Epidermal melanocyte (primary cell): Measurements from ENCODE around the gene FAM222B.
"Not testable (repeated sequence)": the region's sequence is repeated elsewhere in the genome, so short reads cannot be mapped to it uniquely, and the experiment has no call there.

ENCODE experiments used
- DNase-seq: peaks from one replicate; pipeline ENCODE4 v3.0.0; 2011; ENCODE audit warnings: low spot score; ENCODE audit not compliant: insufficient read length

Gene FAM222B

DNA sequence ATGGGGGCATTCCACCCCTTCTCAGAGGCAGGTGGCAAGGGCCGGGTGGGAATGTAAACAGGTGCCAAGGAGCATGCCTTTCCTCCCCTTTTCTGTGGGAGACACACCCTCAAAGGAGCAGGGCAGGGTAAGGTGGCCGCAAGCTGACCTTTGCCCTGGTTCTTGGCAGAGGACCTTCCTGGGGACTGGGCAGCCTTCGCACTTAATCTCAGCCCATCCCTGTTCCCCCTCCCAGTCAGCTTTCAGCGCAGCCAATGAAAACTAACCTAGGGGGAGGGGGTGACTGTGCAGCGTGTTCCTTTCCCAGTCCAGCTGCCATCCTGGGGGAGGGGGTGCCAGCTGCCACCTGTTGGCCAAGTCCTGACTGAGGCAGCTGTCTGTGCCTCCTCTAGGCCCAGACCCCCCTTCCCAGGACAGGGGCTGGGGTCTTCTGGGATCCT, 96.0 kb downstream of the FAM222B start:
- no peak for DNase-seq

DNA sequence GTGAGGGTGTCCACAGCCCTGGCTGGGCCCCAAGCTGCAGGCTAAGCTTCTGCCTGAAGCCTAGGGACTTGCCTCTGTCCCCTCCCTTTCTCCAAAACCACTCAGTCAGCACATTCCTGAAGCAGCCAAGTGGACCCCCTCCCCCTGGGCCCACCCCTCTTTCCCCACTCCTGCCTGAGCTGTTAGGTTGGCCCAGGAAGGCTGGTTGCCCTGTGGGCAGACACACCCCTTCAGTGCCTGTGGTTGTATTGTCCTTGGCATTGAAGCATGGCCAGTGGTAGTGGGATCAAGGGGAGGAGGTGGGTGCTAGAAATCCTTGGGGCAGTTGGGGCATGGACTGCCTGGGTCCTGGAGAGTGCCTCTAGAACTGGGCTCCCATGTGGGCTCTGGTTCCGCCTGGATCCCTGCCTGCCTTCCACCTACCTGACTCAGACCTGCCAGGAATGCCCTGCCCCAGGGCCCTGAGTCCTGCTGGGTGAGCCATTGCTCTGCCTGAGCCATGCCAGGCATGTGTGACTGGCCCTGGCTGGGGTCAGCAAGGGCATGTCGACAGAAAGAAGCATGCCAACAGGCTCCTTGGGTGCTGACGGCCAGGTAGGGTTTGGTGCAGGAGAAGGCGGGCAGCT, 96.7 kb downstream of the FAM222B start:
- DNase-seq: no peak

DNA sequence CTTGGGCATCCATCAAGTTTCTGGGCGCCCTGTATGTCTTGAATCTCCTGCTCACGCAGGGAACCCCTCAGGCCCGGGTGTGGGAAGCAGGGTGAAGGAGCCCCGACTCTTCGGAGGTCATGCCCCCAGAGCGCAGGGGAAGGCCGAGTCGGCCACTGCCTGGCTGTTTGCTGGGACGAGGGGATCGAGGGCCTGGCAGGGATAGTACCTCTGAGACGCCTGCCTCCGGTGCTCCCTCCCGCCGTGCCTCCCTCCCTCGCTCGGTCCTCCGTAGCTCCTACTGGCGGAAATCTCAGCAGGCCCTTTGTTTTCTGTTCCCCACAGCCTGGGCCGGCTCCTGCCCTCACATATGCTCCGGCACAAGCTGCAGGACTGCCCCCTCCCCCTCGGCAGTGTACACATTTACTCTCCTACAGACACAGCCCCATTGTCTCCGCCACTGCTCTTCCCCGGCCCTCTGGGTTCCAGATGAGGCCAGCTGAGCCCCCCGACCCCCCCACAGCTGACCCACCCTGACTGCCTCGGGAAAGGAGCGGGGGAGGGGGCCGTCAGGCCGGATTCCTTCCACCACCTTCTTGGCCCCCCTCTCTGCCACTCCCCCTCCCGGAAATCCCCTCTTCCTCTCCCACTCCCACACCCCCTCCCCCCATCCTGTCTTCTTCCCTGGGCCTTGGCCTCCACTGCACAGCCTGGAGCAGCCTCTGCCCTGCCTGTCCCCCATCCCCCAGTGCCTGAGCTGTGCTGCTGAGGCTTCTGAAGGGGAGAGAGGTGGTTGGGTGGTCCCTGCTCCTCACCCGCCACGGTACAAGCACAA, 97.4 kb downstream of the FAM222B start:
- DNase-seq: peak; percentile 51

DNA sequence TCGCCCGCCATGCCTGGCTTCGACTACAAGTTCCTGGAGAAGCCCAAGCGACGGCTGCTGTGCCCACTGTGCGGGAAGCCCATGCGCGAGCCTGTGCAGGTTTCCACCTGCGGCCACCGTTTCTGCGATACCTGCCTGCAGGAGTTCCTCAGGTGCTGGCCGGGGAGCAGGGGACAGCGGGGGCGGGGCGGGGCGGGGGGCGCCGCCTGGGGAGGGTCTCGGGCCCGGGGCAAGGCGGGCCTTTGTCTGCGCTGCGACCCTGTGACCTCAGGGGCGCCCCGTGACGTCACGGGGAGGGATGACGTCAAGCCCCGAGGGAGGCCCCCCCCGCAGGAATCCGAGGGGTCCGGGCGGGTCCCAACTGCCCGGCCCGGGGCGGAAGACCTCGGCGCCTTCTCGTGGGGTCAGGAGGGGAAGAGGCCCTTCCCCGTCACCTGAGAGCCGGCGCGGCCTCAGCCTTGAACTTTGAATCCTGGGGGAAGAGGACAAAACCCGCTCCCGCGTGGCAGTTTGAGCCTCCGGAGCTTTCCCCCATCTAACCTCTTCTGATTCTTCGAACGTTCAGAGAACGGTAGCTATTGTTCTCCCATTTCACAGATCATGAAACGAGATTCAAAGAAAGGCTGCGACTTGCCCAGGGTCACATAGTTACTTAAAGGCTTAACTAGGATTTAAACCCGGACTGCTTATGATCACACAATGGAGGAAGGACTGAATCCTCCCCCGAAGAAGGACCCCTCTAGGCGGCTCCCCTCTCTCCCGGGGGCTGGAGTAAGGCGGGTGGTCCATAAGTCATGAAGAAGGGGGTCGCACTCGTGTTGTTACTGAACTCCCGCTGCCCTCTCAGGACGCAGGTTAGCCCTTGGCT, 98.3 kb downstream of the FAM222B start:
- no peak for DNase-seq

DNA sequence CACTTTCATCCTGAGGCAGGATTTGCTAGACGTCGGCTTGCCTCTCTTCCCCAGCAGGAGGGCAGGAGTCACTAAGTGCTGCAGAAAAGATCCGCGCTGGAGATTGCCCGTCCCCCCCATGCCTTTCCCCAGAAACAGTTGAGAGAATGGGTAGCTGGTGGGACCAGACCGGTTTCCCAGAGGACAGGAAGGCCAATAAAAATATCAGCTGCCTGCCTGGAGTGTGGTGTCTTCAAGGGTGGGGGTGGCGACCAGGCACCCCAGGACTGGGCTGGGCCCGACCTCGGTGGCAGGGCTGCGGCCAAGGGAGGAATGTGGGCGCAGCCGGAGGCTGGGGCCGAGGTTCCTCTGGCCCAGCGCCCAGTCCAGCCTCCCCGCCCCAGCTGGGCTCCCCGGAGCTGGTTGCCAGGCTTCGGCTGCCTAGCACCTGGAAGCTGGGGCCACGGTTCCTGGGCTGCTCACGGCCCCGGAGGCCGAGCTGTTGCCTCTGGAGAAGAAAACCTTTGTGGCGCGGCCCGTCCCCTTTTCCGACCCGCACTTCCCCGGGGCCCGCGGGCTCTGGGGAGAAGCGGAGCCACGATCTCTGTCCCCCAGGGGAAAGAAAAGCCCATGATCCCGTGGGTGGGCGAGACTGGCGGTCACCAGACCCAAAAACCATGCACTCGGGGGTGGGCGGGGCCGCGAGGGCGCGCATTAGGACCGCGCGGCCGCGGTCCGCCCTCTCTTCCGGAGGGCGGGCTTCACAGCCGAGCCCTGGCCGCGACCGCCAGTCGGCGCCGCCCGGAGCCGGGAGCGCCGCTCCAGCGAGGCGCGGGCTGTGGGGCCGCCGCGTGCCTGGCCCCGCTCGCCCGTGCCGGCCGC, 99.1 kb downstream of the FAM222B start, which contains the start of gene TRAF4:
Gene TRAF4, plus strand, starts transcription at position 769 of the 861 bp plus-strand sequence. CDS start 102 bp downstream, outside the sequence.
- peak; percentile 84 for DNase-seq

DNA sequence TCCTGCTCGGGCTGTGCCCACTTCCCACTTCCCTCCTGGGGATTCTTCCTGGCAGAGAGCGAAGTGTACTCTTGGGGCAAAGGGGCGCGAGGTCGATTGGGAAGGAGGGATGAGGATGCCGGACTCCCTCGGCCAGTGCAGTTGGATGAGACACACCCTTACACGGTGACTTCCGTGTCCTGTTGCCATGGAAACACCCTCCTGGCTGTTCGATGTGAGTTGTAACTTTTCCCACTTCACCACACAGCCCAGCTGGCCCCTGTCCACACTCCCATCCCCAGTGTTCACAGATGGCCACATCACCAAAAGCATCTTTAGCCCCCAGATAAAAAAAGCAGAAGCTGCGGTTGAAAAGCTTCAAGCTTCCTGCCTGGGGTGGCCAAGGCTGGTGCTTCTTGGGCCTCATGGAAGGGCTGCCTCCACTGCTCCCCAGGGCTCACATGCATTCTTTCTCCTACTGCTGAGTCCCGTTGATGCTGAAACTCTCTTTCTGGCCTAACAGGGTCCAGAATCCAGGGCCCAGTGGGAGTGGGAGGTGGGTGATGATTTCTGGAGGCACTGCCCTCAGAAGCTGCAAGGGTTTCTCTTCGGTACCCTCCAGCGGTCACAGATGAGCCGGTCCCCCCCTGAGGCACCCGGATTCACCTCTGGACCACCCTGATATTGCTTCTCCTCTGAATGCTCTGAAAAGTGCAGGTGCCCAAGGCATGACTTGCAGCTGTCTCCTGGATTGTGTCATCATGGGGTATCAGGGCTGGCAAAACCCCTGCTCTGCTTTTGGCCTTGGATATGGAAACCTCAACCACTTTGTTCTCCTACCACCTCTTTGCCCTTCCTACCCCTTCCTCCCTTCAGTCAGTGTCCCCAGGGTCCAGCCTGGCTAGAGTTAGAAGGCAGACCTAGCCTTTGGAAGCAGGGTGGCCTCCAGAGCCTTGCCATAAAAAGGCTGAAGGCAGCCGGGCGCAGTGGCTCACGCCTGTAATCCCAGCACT, 100.9 kb downstream of the FAM222B start:
- DNase-seq: no peak

GRCh38 chr17:28740406-28741357, 101.9 kb downstream of the FAM222B start:
- no peak for DNase-seq

GRCh38 chr17:28738680-28739384, 103.8 kb downstream of the FAM222B start:
- DNase-seq: no peak

DNA sequence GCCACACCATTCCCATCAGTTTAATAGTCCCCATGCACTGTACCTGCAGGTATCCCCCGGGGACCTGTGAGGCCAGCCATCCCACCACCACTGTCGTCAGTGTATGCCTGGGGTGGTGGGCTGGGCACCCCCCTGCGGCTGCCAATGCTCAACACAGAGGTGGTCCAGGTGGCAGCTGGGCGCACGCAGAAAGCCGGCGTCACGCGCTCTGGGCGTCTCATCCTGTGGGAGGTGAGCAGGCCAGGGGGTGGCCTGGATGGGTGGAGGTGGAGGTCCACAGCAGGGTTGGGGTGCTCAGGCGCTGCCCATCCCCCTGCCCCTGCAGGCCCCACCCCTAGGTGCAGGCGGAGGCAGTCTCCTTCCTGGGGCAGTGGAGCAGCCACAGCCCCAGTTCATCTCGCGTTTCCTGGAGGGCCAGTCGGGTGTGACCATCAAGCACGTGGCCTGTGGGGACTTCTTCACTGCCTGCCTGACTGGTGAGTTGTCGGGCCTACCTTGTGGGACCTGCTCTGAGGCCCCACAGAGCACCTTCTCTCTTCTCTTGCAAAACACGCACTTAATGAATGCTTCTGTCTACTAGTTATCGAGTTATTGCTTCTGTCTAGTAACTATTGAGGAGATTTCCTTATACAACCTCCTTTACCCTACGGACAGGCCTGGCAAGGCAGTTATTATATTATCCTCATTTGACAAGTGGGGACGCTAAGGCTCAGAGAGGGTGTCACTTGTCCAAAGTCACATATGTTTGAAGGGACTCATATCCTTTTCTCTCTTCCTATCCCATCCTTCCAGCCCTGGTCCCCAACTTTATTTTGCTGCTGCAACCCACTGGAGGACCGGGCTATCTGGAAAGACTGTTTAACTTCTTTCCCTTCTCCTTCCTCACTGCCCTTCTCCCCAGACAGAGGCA, 104.6 kb downstream of the FAM222B start:
- DNase-seq: no peak

- no peak for DNase-seq
These were observed 105.3 kb downstream of the FAM222B start for GRCh38 chr17:28737316-28737715.

DNA sequence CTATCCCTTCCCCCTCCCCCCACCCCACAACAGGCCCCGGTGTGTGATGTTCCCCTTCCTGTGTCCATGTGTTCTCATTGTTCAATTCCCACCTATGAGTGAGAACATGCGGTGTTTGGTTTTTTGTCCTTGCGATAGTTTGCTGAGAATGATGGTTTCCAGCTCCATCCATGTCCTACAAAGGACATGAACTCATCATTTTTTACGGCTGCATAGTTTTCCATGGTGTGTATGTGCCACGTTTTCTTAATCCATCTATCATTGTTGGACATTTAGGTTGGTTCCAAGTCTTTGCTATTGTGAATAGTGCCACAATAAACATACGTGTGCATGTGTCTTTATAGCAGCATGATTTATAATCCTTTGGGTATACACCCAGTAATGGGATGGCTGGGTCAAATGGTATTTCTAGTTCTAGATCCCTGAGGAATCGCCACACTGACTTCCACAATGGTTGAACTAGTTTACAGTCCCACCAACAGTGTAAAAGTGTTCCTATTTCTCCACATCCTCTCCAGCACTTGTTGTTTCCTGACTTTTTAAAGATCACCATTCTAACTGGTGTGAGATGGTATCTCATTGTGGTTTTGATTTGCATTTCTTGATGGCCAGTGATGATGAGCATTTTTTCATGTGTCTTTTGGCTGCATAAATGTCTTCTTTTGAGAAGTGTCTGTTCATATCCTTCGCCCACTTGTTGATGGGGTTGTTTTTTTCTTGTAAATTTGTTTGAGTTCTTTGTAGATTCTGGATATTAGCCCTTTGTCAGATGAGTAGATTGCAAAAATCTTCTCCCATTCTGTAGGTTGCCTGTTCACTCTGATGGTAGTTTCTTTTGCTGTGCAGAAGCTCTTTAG, 106.4 kb downstream of the FAM222B start:
- DNase-seq: not testable (repeated sequence)

DNA sequence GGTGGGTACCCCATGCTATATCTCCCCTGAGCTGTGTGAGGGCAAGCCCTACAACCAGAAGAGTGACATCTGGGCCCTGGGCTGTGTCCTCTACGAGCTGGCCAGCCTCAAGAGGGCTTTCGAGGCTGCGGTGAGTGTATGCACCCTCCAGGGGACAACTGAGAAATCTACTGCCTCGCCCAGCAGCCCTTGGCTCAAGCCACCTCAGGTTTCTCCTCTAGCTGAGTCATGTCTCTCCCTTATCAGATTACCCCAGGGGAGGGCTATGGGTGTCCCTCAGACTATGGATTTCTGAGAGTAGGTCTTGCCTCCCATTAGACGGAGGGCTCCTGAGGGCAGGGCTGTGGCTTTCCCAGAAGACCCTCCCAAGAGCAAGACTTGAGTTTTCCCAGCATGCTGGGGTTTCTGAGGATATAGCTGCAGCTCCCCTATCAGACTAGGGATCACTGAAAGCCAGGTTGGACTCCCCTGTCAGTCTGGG, 107.3 kb downstream of the FAM222B start:
- no peak for DNase-seq

- DNase-seq: no peak
These were observed 107.8 kb downstream of the FAM222B start for GRCh38 chr17:28734712-28735241.

- peak; percentile 61 for DNase-seq
These were observed 109.2 kb downstream of the FAM222B start for GRCh38 chr17:28733346-28733745.

DNA sequence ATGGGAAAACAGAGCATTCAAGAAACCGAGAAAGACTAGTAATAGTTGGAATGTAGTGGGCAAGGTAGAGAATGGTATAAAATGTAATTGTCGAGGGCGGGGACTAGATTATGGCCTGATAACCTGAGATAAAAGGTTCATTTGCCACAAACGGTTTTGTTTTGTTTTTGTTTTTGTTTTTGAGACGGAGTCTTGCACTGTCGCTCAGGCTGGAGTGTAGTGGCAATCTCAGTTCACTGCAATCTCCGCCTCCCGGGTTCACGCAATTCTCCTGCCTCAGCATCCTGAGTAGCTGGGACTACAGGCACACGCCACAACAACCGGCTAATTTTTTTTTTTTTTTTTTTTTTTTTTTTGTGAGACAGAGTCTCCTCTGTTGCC, 112.7 kb downstream of the FAM222B start:
- DNase-seq: no peak
